ENCODE measurements around the gene TLCD2.
"Not testable (repeated sequence)": the region's sequence is repeated elsewhere in the genome, so short reads cannot be mapped to it uniquely, and the experiment has no call there.

The TLCD2 gene, protein sequence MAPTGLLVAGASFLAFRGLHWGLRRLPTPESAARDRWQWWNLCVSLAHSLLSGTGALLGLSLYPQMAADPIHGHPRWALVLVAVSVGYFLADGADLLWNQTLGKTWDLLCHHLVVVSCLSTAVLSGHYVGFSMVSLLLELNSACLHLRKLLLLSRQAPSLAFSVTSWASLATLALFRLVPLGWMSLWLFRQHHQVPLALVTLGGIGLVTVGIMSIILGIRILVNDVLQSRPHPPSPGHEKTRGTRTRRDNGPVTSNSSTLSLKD

DNA sequence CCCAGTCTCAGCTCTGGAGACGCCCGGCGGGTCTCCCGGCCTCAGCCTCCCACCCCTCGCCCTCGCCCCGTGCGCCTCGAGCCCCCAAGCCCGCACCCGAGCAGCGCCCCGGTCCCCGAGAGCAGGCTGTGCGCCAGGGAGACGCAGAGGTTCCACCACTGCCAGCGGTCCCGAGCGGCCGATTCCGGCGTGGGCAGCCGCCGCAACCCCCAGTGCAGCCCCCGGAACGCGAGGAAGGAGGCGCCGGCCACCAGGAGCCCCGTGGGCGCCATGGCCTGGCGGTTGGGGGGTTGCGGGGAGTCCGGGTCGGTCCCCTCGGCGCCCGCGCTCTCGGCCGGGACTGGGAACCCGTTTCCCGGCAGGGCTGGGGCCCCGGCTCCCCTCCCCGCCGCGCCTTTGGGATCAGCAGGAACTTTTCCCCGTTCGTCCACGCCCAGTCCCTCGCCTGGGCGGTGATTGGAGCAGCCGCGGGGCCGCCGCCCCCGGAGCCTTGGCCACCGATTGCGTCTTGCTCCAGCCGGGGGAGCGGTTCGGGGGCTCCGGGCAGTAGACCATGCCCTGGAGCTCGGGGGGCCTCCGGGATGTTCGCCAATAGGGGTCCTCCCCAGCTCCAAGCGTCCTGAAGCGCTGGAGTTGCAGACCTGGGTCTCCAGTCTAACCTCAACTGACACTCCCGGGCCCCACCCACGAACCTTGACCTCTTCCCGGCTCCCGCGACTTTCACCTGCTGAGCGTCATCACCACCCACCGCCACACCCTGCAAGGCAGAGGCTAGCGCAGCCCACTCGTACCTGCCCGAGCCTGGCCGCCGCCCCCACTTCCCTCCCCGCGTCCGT is at the start of gene TLCD2:
Gene TLCD2, minus strand, starts transcription at position 407 of the 836 bp plus-strand sequence. Its CDS starts 135 bp downstream, at position 272.
- DNase-seq (ENCODE audit: low read depth) = no peak

DNA sequence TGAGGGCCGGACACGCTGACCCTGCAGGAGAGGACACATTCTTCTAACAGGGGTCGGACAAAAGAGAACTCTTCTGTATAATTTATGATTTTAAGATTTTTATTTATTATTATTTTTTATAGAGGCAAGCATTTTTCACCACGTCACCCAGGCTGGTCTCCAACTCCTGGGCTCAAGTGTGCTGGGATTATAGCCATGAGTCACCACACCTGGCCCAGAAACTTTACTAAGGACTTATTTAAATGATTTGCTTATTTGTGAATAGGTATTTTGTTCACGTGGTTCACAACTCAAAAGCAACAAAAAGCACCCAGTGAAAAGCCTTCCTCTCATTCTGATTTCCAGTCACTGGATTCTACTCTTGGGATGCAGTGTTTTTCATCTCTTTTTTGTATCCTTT is 49.4 kb upstream of the TLCD2 start:
- DNase-seq (ENCODE audit: low read depth) = no peak

DNA sequence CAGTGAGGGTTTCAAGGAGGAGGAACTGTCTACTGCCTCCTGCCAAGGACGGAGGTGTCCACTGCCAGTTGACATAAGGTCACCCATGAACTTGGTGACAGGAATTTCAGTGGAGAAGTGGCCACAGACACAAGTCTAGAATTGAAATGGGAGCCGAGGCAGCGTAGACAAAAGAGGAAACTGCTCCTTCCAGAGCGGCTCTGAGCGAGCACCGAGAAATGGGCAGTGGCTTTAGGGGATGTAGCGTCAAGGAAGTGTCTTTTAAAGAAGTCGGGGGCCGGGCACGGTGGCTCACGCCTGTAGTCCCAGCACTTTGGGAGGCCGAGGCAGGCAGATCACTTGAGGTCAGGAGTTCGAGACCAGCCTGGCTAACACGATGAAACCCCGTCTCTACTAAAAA is 48.6 kb upstream of the TLCD2 start:
- DNase-seq (ENCODE audit: low read depth) = no peak

DNA sequence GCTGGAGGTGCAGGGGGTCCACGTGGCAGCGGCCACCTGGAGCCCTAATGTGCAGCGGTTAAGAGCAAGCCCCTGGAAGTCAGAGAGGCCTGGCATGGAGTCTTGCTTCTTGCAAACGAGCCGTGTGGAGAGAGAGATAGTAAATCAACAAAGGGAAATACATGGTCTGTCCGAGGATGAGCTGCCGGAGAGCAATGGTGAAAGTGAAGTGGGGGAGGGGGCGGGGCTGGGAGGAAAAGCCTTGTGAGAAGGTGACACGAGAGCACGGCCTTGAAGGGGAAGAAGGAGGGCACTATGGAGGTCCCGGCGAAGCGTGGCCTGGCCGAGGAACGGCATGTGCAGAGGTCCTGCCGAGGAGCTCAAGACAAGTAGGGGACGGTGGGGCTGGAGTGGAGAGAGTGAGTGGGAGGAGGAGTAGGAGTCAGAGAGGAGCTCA is 45.7 kb upstream of the TLCD2 start:
- DNase-seq (ENCODE audit: low read depth) = no peak

DNA sequence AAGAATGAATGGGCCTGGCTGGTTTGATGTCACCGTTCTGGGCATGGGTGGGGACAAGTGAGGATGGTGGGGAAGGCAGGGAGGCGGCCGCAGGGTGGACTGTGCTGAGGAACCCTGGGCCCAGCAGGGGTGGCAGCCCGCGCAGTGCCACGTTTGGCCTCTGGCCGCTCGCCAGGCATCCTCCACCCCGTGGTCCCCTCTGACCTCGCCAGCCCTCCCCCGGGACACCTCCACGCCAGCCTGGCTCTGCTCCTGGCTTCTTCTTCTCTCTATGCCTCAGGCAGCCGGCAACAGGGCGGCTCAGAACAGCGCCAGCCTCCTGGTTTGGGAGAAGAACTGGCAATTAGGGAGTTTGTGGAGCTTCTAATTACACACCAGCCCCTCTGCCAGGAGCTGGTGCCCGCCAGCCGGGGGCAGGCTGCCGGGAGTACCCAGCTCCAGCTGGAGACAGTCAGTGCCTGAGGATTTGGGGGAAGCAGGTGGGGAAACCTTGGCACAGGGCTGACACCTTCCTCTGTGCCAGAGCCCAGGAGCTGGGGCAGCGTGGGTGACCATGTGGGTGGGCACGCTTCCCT is 45.2 kb upstream of the TLCD2 start:
- DNase-seq (ENCODE audit: low read depth) = no peak

DNA sequence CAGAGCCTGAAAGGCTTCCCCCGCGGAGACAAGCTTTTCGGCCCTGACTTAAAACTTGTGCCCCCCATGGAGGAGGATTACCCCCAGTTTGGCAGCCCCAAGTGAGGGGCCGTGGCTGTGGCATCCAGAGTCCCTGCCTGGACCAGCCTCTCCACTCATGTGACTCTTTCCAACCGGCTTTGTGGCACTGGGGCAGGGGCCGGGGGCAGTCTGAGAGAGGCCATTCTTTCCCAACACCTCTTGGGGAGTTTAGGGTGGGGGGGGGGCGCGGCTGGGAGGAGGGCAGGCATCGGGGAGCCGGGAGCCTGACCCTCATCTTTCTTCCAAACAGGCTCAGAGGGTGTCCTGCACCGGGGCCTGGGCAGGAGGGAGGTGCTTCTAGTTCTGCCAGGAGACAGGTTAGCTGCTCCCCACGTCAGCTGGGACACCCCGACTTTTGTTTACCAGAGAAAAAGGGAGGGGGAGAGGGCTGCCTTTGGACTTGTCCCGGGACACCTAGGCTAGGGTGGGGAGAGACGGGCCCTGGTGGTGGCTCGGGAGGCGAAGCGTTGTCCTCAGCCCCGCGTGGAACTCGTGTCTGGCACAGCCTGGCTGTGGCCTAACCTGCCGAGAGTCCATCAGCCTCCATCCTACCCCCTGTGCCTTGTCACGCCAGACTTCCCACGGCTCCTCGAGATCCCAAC is 44.4 kb upstream of the TLCD2 start:
- DNase-seq (ENCODE audit: low read depth) = no peak

DNA sequence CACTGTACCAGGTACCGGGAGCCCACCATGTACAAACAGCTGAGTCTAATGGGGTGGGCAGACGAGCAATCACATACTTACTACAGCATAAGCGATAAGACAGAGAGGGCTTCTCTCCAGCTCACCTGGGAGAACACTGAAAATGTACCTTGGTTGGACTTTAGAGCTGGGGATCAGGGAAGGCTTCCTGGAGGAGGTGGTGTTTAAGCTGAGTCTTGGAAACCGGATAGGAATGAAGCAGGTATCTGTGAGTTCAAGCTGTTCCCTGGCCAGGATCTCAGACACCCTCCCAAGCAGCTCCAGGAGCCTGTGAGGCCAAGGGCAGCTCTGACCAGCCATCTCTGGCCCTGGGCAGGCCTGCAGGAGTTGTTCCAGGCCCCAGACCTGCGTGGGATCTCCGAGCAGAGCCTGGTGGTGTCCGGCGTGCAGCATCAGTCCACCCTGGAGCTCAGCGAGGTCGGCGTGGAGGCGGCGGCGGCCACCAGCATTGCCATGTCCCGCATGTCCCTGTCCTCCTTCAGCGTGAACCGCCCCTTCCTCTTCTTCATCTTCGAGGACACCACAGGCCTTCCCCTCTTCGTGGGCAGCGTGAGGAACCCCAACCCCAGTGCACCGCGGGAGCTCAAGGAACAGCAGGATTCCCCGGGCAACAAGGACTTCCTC is 43.7 kb upstream of the TLCD2 start:
- no peak for DNase-seq (ENCODE audit: low read depth)

DNA sequence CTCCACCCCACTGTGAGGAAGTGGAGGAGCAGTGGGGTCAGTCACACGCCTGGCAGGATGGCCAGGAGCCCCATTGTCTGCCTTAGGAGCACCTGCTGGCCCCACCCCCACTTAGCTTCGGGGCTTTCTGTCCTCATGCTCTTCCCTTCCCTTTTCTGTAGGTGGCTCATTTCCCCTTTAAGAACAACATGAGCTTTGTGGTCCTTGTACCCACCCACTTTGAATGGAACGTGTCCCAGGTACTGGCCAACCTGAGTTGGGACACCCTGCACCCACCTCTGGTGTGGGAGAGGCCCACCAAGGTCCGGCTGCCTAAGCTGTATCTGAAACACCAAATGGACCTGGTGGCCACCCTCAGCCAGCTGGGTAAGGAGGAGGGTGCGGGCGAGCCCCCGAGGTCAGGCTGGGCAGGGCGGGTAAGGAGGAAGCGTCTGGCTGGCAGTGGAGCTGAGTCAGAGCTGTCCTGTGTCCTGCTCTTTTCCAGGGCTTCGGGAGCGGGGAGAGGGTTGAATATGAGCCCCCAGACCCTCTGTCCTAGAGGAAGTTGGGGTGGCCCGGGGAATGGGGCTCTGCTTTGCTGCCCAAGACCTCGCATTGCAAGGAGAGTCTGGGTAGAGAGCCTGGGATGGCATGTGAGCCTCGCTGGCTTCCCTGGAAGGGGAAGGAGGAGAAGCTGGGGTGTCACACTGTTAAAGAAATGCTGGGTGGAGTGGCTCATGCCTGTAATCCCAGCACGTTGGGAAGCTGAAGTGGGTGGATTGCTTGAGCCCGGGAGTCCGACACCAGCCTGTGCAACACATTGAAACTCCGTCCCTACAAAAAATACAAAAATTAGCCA is 42.5 kb upstream of the TLCD2 start:
- no peak for DNase-seq (ENCODE audit: low read depth)

DNA sequence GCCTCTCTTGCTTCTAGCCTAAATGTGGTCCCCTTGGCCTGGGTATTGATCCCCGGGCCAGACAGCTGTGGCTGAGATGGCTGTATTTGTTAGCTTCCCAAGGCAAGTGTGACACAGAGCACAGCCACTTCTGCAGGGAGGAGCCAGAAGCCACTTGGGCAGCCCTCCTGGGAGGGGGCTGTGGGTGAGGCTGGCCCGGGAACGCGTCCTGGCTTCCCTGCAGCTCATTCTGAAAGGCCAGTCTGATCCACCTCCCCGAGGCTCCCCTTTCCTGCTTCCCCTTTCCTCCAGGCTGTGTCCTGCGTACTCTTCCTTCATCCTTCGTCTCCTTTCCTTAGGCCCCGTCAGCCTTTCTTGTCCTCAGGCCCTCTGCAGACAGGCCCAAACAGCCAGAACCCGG is 40.5 kb upstream of the TLCD2 start:
- no peak for DNase-seq (ENCODE audit: low read depth)

DNA sequence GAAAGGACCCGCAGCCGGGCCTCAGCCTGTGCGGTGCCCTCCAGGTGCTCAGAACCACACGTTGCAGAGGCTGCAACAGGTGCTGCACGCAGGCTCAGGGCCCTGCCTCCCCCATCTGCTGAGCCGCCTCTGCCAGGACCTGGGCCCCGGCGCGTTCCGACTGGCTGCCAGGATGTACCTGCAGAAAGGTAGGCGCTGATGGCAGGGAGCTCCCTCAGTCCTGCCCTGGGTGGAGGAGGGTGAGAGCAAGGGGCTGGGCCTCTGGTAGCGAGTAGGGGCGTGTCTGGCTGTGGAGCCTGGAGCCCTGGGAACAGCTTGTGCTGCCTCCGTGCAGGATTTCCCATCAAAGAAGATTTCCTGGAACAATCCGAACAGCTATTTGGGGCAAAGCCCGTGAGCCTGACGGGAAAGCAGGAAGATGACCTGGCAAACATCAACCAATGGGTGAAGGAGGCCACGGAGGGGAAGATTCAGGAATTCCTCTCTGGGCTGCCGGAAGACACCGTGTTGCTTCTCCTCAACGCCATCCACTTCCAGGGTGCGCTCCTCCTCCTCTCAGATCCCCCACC is 36.9 kb upstream of the TLCD2 start:
- DNase-seq (ENCODE audit: low read depth) = no peak

DNA sequence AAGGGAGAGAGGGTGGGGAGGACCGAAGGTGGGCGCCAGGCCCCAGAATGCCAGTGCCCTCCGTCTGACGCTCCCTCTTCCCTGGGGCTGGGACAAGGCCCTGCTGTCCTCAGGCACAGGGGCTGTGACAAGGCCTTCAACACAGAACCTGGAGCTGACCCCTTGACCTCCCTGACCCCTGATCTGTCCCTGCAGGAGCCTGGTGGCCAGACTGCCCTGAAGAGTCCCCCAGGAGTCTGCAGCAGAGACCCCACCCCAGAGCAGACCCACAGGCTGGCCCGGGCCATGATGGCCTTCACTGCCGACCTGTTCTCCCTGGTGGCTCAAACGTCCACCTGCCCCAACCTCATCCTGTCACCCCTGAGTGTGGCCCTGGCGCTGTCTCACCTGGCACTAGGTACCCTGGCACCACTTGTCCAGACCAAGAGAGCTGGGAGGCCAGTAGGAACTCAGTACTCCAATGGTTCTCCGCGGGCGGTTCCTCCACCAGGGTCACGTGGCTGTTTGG is 35.4 kb upstream of the TLCD2 start:
- DNase-seq (ENCODE audit: low read depth) = no peak

DNA sequence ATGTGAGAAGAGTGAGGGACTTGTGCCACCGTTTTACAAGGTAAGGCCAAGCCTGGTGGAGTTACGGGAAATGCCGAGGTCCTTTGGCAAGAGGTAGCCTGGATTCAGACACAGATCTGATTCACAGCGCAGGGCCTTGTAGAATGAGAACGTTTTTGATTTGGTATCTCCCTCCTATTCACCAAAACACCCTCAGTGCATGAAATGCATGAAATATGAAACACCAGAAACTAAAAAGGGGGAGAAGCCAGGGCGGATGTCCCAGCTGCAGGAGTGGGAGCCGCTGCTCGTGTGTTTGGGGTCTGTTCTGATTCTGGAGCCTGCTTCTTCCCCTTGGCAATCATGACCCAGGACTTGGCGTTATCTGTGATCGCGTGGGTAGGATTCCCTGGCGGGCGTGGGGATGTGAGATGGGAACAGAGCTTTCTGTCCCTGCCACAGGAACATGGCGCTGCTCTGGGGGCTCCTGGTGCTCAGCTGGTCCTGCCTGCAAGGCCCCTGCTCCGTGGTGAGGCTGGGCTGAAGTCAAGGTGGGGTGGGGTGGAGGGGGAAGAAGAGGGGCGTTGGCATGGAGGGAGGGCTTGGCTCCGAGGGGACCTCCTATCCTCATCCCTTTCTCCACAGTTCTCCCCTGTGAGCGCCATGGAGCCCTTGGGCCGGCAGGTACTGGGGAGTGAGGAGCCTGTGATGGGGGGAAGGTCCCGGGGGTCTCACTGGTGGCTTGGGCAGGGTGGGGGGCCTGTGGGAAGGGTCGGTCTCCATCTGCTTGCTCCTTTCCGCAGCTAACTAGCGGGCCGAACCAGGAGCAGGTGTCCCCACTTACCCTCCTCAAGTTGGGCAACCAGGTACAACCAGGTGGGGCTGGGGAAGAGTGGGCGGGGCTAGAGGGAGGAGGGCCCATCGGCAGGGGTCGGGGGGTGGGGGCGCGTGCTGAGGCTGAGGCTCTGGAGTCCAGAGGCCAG is 34.7 kb upstream of the TLCD2 start:
- no peak for DNase-seq (ENCODE audit: low read depth)

DNA sequence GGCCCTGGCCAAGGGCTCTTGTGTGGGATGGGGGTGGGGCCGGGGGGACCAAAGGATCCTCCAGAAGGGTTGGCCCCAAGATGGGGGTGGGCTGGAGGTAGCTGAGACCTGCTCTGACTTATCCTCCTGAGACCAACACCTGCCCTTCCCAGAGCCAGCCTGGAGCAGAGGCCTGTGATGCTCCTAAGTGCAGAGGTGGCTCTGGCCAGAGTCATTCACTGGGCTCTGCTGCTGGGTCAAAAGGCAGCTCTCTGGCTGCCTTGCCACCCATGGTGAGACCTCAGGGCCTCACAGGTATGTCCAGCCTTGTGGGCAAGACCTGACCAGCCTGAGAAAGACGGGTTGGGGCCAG is 32.9 kb upstream of the TLCD2 start:
- no peak for DNase-seq (ENCODE audit: low read depth)

DNA sequence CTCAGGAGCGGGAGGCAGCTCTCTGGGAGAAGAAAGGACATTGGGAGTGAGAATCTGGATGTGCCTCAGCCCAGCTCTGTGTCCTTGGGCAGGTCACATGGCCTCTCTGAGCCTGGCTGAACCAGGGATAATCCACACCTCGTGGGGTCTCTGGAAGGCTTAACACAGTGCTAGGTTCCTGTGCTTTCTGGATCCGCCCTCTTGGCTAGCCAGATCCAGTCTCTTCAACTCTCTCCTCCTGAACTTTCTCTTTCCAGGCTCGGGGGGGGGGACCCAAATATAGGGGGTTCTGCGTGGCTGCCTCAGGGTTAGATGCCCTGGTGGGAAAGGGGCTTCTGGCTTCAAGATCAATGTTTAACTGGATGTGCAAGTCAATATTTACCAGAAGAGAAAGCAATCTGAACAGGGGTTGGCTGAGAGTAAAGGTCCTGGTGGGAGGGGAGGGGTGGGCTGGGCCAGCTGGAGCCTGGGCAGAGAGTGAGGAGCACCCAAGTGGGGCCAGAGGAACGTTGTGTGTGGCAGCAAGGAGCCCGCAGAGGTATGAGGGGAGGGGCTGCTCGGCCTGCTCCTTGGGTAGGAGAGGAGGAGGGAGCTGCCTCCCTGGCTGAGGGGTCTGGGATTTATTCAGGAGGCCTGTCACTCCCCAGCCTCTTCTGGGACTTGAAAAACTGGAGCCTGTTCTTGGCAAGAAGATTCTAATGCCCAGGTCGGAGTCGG is 32.4 kb upstream of the TLCD2 start, which contains the start of gene SERPINF2:
Gene SERPINF2, plus strand, starts transcription at position 501 of the 717 bp plus-strand sequence. CDS start 2,125 bp downstream, outside the sequence.
- DNase-seq (ENCODE audit: low read depth) = no peak

DNA sequence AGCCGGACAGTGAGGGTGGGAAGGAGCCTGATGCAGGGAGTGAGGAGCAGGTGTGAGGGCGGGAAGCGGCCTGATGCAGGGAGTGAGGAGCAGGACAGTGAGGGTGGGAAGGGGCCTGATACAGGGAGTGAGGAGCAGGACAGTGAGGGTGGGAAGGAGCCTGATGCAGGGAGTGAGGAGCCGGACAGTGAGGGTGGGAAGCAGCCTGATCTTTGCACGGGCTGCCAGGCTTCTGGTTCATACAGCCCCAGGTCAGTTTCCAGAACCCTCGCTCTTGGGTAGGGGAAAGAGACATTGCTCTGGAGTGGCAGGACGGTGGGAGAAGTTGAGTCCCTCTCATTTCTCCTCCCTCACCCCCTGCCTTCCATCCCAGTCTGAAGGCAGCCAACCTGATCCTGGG is 31.7 kb upstream of the TLCD2 start:
- not testable (repeated sequence) for DNase-seq (ENCODE audit: low read depth)

DNA sequence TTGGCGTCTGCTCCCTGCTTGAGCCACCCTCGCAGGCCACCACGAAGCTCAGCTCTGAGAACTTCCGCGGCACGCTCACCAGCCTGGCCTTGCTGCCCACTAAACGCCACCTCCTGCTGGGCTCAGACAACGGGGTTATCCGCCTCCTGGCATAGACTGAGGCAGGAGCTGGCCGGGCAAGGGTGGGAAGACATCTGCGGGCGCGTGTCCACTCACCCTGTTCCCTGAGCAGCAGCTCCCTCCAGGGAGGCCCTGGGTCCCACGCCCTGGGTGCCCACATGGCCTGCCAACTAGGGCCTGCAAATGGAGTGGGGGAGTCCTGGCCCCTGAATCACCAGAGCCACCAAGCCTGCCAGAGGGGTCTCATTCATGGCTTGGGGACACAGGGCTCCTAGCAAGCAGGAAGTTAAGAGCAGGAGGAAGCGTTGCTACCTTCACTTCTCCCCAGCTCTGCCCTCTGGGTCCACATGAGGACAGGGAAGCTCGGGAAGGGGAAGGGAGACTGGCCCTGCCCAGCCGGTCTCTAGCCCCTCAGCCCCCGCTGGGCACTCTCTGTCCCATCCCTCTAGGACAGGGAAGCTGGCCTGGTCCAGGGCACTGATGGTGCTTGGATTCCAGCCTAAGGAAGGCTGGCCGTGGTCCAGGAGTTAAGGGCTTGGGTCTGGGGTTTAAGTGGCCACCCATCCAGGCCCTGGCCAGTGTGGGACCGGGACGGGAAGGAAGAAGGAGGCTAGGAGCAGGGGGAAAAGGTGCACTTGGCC is 27.5 kb upstream of the TLCD2 start:
- DNase-seq (ENCODE audit: low read depth) = no peak

DNA sequence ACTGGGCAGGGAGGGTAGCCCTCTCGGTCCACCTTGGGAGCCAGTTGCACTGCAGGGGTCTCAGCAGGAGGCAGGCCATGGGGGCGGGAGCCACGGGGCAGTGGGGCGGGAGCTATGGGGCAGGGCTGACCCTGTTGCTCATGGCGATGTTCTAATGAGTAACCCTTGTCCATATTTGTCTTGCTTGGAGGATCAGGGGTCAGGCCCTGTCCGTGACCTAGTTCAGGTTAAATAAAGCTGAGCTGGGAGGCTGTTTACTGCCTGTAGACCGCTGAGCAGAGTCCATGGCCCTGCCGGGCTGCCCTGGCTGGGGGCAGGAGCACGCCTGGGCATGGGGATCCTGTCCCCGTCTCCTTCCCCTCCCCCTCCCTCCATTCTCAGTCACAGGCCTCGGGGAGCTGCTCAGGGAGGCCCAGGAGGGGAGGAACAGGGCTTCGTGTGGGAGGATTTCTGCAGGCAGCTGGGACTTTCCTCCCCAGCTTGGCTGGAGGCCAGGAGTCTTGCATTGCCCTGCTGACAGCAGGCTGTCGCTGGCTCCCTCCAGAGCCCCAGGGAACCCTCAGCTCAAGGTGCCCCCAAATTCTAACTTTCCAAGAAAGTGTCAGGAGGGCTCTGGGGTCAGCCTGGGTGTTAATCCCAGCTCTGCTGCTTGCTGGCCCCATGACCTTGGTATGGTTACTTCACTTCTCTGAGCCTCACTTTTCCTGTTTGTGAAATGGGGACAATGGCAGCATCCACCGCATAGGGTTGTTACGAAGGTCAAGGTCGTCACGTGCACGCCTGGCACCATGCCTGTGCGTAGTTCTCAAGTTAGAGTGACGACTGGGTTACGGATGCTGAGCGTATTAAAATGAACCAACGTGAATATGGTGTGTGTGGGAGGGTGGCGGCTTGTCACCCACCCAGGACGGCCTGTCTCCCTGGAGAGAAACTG is 26.4 kb upstream of the TLCD2 start:
- no peak for DNase-seq (ENCODE audit: low read depth)

All from stimulated activated CD8-positive, alpha-beta memory T cell treated with anti-CD3 and anti-CD28 coated beads, Interleukin-7, amount 100 ng/mL, for 24 hours (primary cell).